Tibial nerve (tissue), 4 donors: Measurements from ENCODE around the gene MYO5C. TPM values are rescaled to one million over a fixed set of nuclear protein-coding genes. Genes with fewer than 3 reads are reported as not detected.

Experiments
- DNase-seq, 2 donors: peaks; one replicate each; pipeline ENCODE4 v3.0.0-alpha.2; 2019; ENCODE audit warnings: low spot score in 2 of 2
- H3K27ac ChIP-seq, 4 donors: fragments of 200-600 bp; sonication (generic) in 3 of 4; one replicate each; pipeline ENCODE4 v1.5.1; 2017 to 2019; ENCODE audit warnings: mild to moderate bottlenecking in 1 of 4
- H3K27me3 ChIP-seq, 2 donors: fragments of 200-600 bp; sonication (generic) in 1 of 2; one replicate each; pipeline versions ENCODE4 v1.5.1 to v1.6.0; 2017 to 2019
- H3K36me3 ChIP-seq, 3 donors: fragments of 200-600 bp; sonication (generic); one replicate each; pipeline ENCODE4 v1.5.1; 2018 to 2019
- H3K4me1 ChIP-seq, 4 donors: fragments of 200-600 bp; sonication (generic) in 3 of 4; one replicate each; pipeline ENCODE4 v1.5.1; 2017 to 2019
- H3K4me3 ChIP-seq, 4 donors: fragments of 200-600 bp; sonication (generic) in 3 of 4; one replicate each; pipeline ENCODE4 v1.5.1; 2017 to 2019; ENCODE audit warnings: mild to moderate bottlenecking in 1 of 4, moderate library complexity in 1 of 4
- H3K9me3 ChIP-seq, 4 donors: fragments of 200-600 bp; sonication (generic) in 3 of 4; one replicate each; pipeline ENCODE4 v1.5.1; 2017 to 2019
- EP300 ChIP-seq, 2 donors: sonication (generic); formaldehyde crosslinking; IDR thresholded peaks; one replicate each; pipeline ENCODE4 v1.6.1; 2017; ENCODE audit warnings: antibody characterized with exemption in 2 of 2, mild to moderate bottlenecking in 1 of 2
- POLR2A ChIP-seq, 2 donors: fragments of 450-650 bp; IDR thresholded peaks; one replicate each; pipeline ENCODE4 v1.6.1; 2017; ENCODE audit warnings: antibody characterized with exemption in 2 of 2, mild to moderate bottlenecking in 2 of 2, moderate library complexity in 2 of 2
- WGBS, 2 donors: methylation state at CpG; one replicate each; pipeline ENCODE4 v1.1.5; 2018; 5-methylcytosine and 5-hydroxymethylcytosine counted together
- total RNA-seq, 4 donors: library from RNA; depleted of rRNA; stranded (reverse); fragments of >200 nt; gene quantifications; one replicate each; pipeline ENCODE4 v1.1.0, GENCODE V29; 2016
- TF ChIP-seq, protein P1 (sequence below), 5 experiments: fragments of 200-600 bp in 3 of 5; fragments of 450-650 bp in 2 of 5; sonication (generic) in 3 of 5; IDR thresholded peaks; one replicate each; pipeline ENCODE4 v1.5.1; 2016 to 2019; ENCODE audit warnings: antibody characterized with exemption in 5 of 5, mild to moderate bottlenecking in 3 of 5, moderate library complexity in 2 of 5

Gene MYO5C
- total RNA-seq, 4 donors from 2014 or later, result 9.8 to 39.3 (median 12.6) TPM

DNA sequence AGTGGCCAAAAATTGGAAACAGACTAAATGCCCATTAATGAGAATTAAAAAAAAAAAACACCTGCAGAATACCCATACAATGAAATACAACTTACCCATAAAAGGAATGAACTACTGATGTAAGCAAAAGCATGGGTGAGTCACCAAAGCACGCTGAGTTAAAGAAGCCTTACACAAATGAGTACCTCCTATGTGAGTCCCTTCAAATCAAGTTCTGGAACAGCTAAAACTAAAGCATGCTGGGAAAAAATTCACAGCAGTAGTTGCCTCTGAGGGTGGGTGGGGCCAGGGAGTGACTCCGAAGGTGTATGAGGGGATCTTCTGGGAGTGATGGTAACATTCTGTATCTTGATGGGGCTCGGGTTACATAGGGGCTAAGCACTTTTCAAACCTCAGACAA lies 11.4 kb downstream of the MYO5C start:
- no peaks in the 10 kb centered on the region for H3K36me3 ChIP-seq
- no peak for DNase-seq
- WGBS, 2 donors, result 77 to 86% methylated on average over 3 of the region's 3 CpGs
- peaks cover 0 to 1% (median 0%) of the 10 kb centered on the region in 4 donors for H3K4me1 ChIP-seq
- H3K9me3 ChIP-seq, result no peaks in the 10 kb centered on the region
- no peak for TF ChIP-seq POLR2A (IDR thresholded peaks at IDR 0.05)
- TF ChIP-seq, protein P1, sequence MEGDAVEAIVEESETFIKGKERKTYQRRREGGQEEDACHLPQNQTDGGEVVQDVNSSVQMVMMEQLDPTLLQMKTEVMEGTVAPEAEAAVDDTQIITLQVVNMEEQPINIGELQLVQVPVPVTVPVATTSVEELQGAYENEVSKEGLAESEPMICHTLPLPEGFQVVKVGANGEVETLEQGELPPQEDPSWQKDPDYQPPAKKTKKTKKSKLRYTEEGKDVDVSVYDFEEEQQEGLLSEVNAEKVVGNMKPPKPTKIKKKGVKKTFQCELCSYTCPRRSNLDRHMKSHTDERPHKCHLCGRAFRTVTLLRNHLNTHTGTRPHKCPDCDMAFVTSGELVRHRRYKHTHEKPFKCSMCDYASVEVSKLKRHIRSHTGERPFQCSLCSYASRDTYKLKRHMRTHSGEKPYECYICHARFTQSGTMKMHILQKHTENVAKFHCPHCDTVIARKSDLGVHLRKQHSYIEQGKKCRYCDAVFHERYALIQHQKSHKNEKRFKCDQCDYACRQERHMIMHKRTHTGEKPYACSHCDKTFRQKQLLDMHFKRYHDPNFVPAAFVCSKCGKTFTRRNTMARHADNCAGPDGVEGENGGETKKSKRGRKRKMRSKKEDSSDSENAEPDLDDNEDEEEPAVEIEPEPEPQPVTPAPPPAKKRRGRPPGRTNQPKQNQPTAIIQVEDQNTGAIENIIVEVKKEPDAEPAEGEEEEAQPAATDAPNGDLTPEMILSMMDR (IDR thresholded peaks at IDR 0.05), result no peak
- no peak for TF ChIP-seq EP300 (IDR thresholded peaks at IDR 0.05)
- no peak overlapping the region for H3K4me3 ChIP-seq
- H3K27me3 ChIP-seq, result no peaks in the 10 kb centered on the region
- no peak overlapping the region for H3K27ac ChIP-seq

DNA sequence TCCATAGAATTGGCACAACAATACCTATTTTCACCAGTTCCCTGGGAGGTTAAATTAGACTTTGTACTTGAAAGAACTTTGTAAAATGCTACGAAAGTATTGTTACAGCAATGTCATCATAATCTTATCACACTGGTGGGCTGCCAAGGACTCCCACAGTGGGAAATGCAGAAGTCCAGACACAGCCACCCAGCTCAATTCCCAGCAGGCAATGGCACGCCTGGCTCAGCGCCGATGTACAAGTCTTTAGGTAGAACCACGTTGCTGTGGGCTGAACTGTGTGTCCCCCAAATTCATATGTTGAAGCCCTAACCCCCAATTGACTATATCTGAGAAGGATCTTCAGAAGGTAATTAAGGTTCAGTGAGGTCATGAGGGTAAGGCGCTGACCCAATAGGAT lies 12.3 kb downstream of the MYO5C start:
- no peaks in the 10 kb centered on the region for H3K9me3 ChIP-seq
- no peaks in the 10 kb centered on the region for H3K27me3 ChIP-seq
- no peak overlapping the region for H3K4me3 ChIP-seq
- H3K36me3 ChIP-seq, result no peaks in the 10 kb centered on the region
- TF ChIP-seq, protein P1 (IDR thresholded peaks at IDR 0.05), result no peak
- no peak for TF ChIP-seq EP300 (IDR thresholded peaks at IDR 0.05)
- no peak for TF ChIP-seq POLR2A (IDR thresholded peaks at IDR 0.05)
- no peaks in the 10 kb centered on the region for H3K4me1 ChIP-seq
- no peak for DNase-seq
- WGBS, 2 donors, result 90 to 93% methylated on average over 6 of the region's 6 CpGs
- no peak overlapping the region for H3K27ac ChIP-seq

DNA sequence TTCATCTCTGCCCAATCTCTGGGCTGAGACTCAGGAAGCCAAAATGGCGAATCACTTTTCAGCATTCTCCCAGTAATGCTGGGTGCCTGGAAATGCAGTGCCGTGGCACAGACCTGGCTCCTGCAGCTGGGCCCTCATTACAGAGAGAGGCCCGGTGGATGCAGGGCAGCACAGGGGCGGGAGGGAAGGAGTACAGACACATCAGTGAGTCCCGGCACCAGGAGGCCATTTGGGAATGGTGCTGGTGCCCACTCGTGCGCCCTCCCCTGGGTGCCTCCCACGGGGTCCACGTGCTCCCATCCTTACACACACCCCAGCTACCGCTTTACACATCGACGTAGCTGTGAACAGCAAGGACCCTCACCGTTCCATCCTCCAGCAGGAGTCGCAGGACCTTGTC lies 13.2 kb downstream of the MYO5C start:
- H3K4me3 ChIP-seq, result no peak overlapping the region
- H3K4me1 ChIP-seq, result no peaks in the 10 kb centered on the region
- WGBS, 2 donors, result 72 to 88% methylated on average over 10 to 14 of the region's 14 CpGs
- TF ChIP-seq, protein P1 (IDR thresholded peaks at IDR 0.05), result no peak
- TF ChIP-seq POLR2A (IDR thresholded peaks at IDR 0.05) (no peak), EP300 (IDR thresholded peaks at IDR 0.05) (no peak)
- H3K36me3 ChIP-seq, result peaks cover 0 to 4% (median 0%) of the 10 kb centered on the region in 3 donors
- H3K9me3 ChIP-seq, result no peaks in the 10 kb centered on the region
- no peak for DNase-seq
- no peaks in the 10 kb centered on the region for H3K27me3 ChIP-seq
- no peak overlapping the region for H3K27ac ChIP-seq

DNA sequence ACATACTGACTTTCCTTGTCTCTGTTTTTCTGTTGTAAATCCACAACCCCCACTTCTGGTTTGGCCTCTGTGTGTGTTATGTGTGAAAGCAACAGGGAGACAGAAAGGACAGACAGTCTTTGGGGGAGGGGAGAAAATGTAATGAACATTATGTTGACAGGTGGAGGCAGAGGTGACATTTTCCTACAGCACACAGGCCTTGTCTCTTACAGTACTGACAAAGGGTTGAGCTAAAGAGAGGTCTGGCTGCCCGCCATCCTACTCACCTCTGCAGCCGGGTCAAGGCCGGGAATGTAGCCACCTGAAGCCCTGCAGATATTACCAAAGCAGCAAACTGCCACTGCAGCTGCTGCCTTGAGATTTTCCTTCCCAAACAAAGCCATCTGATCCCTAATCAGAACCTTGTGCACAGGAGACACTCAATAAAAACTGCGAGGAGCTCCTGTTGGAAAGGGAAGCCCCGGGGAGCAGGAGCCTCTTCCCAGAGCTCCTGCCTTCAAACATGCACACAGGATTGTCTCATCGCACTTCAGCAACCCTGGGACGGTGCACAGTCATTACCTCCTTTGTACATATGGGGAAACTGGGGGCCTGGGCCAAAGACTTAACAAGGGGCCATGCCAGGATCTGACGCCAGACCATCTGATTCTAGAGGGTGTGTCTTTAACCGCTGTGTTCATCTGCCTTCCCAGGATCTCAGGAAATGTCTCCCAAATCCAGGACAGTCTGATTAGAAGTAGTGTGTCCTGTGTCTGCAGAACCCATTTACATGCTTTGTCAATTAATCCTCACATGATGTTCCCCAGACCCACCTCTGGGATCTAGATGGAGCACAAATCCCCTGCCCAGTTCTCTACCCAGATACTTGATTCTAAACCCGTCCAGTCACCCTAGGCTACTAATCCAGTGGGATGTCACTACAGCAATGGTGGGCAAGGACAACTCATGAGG lies 14.2 kb downstream of the MYO5C start:
- TF ChIP-seq, protein P1 (IDR thresholded peaks at IDR 0.05), result no peak
- no peak for TF ChIP-seq POLR2A (IDR thresholded peaks at IDR 0.05)
- no peak for TF ChIP-seq EP300 (IDR thresholded peaks at IDR 0.05)
- Histone ChIP-seq H3K4me3 (no peak overlapping the region), H3K4me1 (no peaks in the 10 kb centered on the region), H3K9me3 (no peaks in the 10 kb centered on the region), H3K27me3 (no peaks in the 10 kb centered on the region), H3K27ac (no peak overlapping the region), H3K36me3 (peaks cover 0 to 7% (median 0%) of the 10 kb centered on the region in 3 donors)
- DNase-seq, result no peak
- 61 to 77% methylated on average over 10 of the region's 10 CpGs for WGBS, 2 donors
